GM18858 (cell line): ENCODE measurements around the gene SMG9.

Experiments used
- ATAC-seq: cut with Tn5 transposase; IDR thresholded peaks from one replicate; pipeline ENCODE4 v1.9.1; 2021; ENCODE audit not compliant: unreplicated experiment

The SMG9 gene

GRCh38 chr19:43754503-43755255, at the start of gene SMG9:
Gene SMG9, minus strand, starts transcription at chr19:43754962. Its CDS starts 4,221 bp downstream, at chr19:43750741.
- ATAC-seq, result peak; percentile 25

- no peak for ATAC-seq
Observed at GRCh38 chr19:43804432-43804831, 49.7 kb upstream of the SMG9 start.

DNA sequence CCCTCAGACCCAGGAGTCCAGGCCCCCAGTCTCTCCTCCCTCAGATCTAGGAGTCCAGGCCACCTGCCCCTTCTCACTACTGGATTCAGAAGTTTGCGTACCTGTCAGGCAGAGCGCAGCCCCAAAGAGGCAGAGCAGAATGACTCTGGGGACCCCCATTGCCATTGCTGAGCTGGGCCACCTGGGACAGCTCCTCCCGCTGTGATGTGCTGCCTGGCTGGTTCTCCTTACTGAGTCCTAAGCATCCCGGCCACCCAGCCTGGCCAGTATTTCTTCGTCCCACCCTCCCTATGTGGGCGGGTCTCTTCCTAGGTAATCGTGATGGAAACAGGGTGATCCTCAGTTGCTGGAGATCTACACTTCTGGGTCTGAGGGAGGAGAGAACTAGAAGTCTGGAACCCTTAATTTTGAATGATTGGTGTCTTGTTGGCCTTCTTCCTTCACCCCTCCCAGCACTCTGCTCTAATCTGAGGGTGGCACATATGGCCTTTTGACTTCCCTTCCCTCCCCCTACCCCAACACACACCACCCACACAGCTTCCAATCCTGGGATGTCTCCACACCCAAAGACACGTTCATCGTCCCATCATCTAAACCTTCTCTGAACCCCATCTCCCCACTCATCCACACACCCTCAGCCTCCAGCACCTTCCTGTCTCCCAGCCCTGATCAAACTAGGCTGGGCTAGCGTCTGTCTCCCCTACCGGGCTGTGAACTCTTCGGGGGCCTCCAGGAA, 47.6 kb upstream of the SMG9 start, which contains the start of gene LYPD5:
LYPD5 (minus strand) TSS at position 232 of the 736 bp plus-strand sequence; CDS start at position 165, 67 bp downstream.
- no peak for ATAC-seq

DNA sequence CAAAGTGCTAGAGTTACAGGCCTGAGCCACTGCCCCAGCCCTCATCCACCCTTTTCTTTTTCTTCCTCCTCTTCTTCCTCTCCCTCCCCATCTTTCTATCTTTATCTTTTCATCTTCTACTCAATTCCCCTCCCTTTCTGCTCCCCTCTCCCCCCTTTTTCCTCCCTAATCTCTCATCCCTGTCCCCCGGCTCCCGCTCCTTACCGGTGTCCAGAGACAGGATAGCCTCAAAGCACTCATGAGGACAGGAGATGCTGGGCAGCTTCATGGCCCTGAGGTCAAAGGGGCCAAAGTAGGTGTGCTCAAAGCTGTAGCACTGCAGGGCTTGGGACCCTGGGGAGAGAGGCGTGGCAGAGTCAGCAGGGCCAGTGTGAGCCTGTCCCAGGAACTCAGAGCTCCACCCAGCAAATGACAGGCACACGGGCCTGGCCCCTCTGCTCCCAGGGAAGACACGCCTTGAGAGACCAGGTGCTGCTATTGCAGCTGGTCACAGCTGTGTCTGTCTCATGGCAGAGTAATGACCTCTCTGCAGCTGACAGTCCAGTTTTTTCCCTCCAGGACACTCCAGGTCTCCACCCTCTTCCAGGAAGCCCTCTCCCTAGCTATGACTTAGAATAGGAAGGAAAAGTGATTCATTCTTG, 44.9 kb upstream of the SMG9 start:
- ATAC-seq, result no peak

DNA sequence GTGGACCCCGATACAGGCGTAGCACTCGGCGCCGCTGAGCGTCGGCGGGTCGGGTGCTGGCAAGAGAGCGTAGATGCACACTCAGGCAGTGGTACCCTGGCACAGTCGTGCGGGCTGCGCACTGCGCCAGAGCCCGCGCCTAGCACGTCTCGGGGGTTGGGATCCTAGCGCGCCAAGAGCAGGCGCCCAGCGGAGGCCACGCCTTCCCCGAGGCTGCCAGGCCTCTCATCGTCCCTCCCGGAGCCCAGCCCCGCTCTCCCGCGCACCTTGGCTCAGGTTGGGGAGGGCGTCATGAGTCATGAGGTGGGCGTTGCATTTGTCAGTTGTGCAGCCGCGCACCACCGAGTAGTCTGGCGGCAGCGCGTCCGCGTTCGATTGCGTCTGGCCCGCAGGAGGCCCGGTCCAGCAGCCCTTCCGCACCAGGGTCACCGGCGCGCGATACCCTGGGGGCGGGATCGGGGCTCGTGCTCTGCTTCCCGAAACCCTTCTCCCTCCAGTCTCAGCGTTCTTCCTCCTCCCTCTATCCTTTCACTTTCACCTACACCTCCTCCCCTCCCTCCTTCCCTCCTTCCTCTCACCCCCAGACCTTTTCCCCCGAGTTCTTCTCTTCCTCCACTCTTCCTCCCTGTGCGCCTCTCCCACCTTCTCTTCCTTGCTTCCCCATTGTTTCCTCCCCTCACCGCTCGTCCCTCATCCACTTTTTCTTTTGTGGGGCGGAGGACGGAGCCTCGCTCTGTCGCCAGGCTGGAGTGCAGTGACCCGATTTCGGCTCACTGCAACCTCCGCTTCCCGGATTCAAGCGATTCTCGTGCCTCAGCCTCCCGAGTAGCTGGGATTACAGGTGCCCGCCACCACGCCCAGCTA, 44.0 kb upstream of the SMG9 start:
- no peak for ATAC-seq

- no peak for ATAC-seq
Observed at GRCh38 chr19:43798026-43798545, 43.3 kb upstream of the SMG9 start.

DNA sequence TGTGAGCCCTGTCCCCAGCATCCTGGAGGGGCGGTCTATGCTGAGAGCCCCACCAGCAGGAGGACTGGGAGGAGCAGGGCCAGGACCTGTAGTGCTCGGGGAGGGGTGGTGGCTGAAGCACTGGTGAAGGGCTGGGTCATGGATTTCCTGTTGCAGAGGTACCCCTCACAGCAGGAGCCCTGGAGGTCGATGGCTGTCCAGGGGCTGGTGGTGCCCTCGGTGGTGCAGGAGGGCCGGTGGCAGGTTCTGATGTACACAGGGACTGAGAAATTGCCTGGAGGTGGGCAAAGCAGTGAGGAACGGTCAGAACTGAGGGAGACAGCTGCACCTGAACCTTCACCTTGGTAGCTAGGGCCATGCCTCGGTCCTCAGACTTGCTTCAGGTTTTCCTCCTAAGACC, 42.8 kb upstream of the SMG9 start:
- ATAC-seq, result no peak

DNA sequence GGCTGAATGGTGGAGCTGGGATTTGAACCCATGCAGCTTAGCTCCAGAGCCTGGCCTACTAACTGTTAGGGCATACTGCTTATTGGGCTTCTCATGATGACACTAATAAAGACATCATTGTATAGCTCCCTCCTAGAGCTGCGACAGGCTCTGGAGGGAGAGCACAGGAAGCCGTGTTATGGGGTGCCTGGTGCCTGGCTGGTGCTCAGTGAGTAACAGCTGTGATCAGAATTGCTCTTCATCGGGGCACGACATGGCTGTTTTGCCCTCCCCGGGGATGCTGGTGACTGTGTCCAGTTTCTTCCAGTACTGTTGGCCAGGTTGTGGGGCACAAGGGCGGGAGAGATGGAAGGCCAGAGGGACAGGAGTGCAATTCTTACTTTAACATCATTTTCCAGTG, 42.4 kb upstream of the SMG9 start:
- no peak for ATAC-seq

GRCh38 chr19:43790587-43790986, 35.8 kb upstream of the SMG9 start:
- ATAC-seq, result no peak

- ATAC-seq, result no peak
Observed at GRCh38 chr19:43789029-43789428, 34.3 kb upstream of the SMG9 start.

GRCh38 chr19:43786665-43787064, 31.9 kb upstream of the SMG9 start:
- no peak for ATAC-seq

- peak; percentile 40 for ATAC-seq
Observed at GRCh38 chr19:43784981-43785808, 30.4 kb upstream of the SMG9 start.

GRCh38 chr19:43784241-43784980, 29.6 kb upstream of the SMG9 start:
- ATAC-seq, result no peak

GRCh38 chr19:43783636-43784035, 28.9 kb upstream of the SMG9 start:
- ATAC-seq, result no peak

- no peak for ATAC-seq
Observed at GRCh38 chr19:43782689-43783231, 28.0 kb upstream of the SMG9 start.

DNA sequence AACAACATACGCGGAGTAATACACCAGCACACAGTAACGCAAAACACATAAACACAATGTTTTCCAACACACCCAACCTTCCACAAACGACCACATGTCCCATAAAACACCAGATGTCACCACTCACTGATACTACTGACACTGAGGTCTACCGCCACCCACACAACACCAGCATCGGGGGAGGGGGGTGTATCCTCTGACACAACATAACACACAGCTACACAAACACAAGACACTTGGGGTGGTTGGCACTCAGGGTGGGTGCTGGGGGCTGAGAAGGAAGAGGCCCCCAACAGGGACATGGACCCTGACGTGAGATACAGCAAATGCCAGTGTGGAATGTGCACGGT, 27.5 kb upstream of the SMG9 start:
- ATAC-seq, result no peak

GRCh38 chr19:43781630-43782310, 27.0 kb upstream of the SMG9 start:
- no peak for ATAC-seq
